ENCODE data around the gene USP6. TPM values are rescaled to one million over a fixed set of nuclear protein-coding genes. Genes with fewer than 3 reads are reported as not detected.
A peak's percentile ranks its signal among the peaks of the same experiment; 100 is the strongest.

USP6 gene
- total RNA-seq, 2 donors from 2014 or later: 2.0 TPM; not detected in 1

GRCh38 chr17:5179003-5179402 lies 63.2 kb downstream of the USP6 start:
- Histone ChIP-seq H3K27me3 (replicated peaks; ENCODE audit: insufficient read depth) (no peaks in the 10 kb centered on the region), H3K4me1 (ENCODE audit: control insufficient read depth in 1 of 2, low read depth in 2 of 2) (no peaks in the 10 kb centered on the region), H3K4me3 (no peak overlapping the region), H3K27ac (no peak overlapping the region), H3K9me3 (peaks cover 83% of the 10 kb centered on the region), H3K36me3 (peaks cover 16% of the 10 kb centered on the region)
- ATAC-seq (ENCODE audit: insufficient number of reproducible peaks, low FRiP score, low read depth) (no peak), DNase-seq (ENCODE audit: low spot score) (no peak)
- TF ChIP-seq CTCF (IDR thresholded peaks at IDR 0.05): no peak

- H3K4me3 ChIP-seq: peak overlapping the region; percentile 10
Measured at GRCh38 chr17:5181509-5182305, 65.9 kb downstream of the USP6 start.

GRCh38 chr17:5182597-5183409 lies 67.0 kb downstream of the USP6 start:
- peak overlapping the region; percentile 22 for H3K4me3 ChIP-seq
- H3K36me3 ChIP-seq: peaks cover 9% of the 10 kb centered on the region
- ATAC-seq (ENCODE audit: insufficient number of reproducible peaks, low FRiP score, low read depth) (no peak), DNase-seq (ENCODE audit: low spot score) (no peak)
- peaks cover 98% of the 10 kb centered on the region for H3K9me3 ChIP-seq
- no peaks in the 10 kb centered on the region for H3K4me1 ChIP-seq (ENCODE audit: control insufficient read depth in 1 of 2, low read depth in 2 of 2)
- no peak for TF ChIP-seq CTCF (IDR thresholded peaks at IDR 0.05)
- no peaks in the 10 kb centered on the region for H3K27me3 ChIP-seq (replicated peaks; ENCODE audit: insufficient read depth)
- no peak overlapping the region for H3K27ac ChIP-seq

More at GRCh38 chr17:5181509-5182305, 65.9 kb downstream of the USP6 start:
- peaks cover 6% of the 10 kb centered on the region for H3K36me3 ChIP-seq
- H3K27ac ChIP-seq: no peak overlapping the region
- DNase-seq (ENCODE audit: low spot score): no peak
- H3K9me3 ChIP-seq: peaks cover 98% of the 10 kb centered on the region
- H3K27me3 ChIP-seq (replicated peaks; ENCODE audit: insufficient read depth): no peaks in the 10 kb centered on the region
- no peaks in the 10 kb centered on the region for H3K4me1 ChIP-seq (ENCODE audit: control insufficient read depth in 1 of 2, low read depth in 2 of 2)
- TF ChIP-seq CTCF (IDR thresholded peaks at IDR 0.05): no peak
- no peak for ATAC-seq (ENCODE audit: insufficient number of reproducible peaks, low FRiP score, low read depth)

- no peak for TF ChIP-seq CTCF (IDR thresholded peaks at IDR 0.05)
- Histone ChIP-seq H3K4me1 (ENCODE audit: control insufficient read depth in 1 of 2, low read depth in 2 of 2) (no peaks in the 10 kb centered on the region), H3K27me3 (replicated peaks; ENCODE audit: insufficient read depth) (no peaks in the 10 kb centered on the region), H3K4me3 (peak overlapping the region; percentile 22), H3K27ac (no peak overlapping the region), H3K36me3 (peaks cover 9% of the 10 kb centered on the region), H3K9me3 (peaks cover 93% of the 10 kb centered on the region)
- ATAC-seq (ENCODE audit: insufficient number of reproducible peaks, low FRiP score, low read depth): no peak
- no peak for DNase-seq (ENCODE audit: low spot score)
Measured at GRCh38 chr17:5183410-5183793, 67.6 kb downstream of the USP6 start.

- TF ChIP-seq CTCF (IDR thresholded peaks at IDR 0.05): no peak
- no peaks in the 10 kb centered on the region for H3K4me1 ChIP-seq (ENCODE audit: control insufficient read depth in 1 of 2, low read depth in 2 of 2)
- ATAC-seq (ENCODE audit: insufficient number of reproducible peaks, low FRiP score, low read depth): no peak
Measured at GRCh38 chr17:5184288-5184687, 68.5 kb downstream of the USP6 start.

More at GRCh38 chr17:5184288-5184687, 68.5 kb downstream of the USP6 start:
- no peak for DNase-seq (ENCODE audit: low spot score)
- Histone ChIP-seq H3K27me3 (replicated peaks; ENCODE audit: insufficient read depth) (no peaks in the 10 kb centered on the region), H3K9me3 (peaks cover 88% of the 10 kb centered on the region), H3K36me3 (peaks cover 9% of the 10 kb centered on the region), H3K4me3 (no peak overlapping the region), H3K27ac (no peak overlapping the region)

Data from thoracic aorta (tissue), 2 donors.